HepG2 (cell line): Measurements from ENCODE around the gene SYNGR2. TPM values are rescaled to one million over a fixed set of nuclear protein-coding genes. Genes with fewer than 3 reads are reported as not detected.

ENCODE experiments used
- AHDC1 ChIP-seq: sonication (generic); formaldehyde crosslinking; IDR thresholded peaks from 2 replicates; pipeline ENCODE4 v1.5.1; 2020; ENCODE audit warnings: mild to moderate bottlenecking, missing genetic modification reagents, borderline replicate concordance
- ATF6 ChIP-seq: sonication (generic); formaldehyde crosslinking; conservative IDR thresholded peaks from 2 replicates; pipeline ENCODE4 v1.4.0; 2020; ENCODE audit warnings: missing genetic modification reagents
- DDIT3 ChIP-seq: sonication (generic); formaldehyde crosslinking; IDR thresholded peaks from 2 replicates; pipeline ENCODE4 v1.4.0; 2020; ENCODE audit warnings: mild to moderate bottlenecking, missing genetic modification reagents
- HNRNPLL ChIP-seq: fragments of 200-400 bp; formaldehyde crosslinking; IDR thresholded peaks from 2 replicates; pipeline ENCODE4 v1.6.1; 2017; ENCODE audit warnings: mild to moderate bottlenecking, low read depth, low read length; ENCODE audit not compliant: poor library complexity, severe bottlenecking
- IKZF5 ChIP-seq: IDR thresholded peaks from 2 replicates; pipeline ENCODE4 v1.6.1; 2018; ENCODE audit warnings: missing genetic modification reagents, mild to moderate bottlenecking, missing compliant biosample characterization
- MED13 ChIP-seq: sonication (generic); formaldehyde crosslinking; IDR thresholded peaks from 2 replicates; pipeline ENCODE4 v1.5.0; 2020; ENCODE audit warnings: missing genetic modification reagents
- MLLT10 ChIP-seq: sonication (generic); formaldehyde crosslinking; IDR thresholded peaks from 2 replicates; pipeline ENCODE4 v1.4.0; 2020; ENCODE audit warnings: missing genetic modification reagents
- PBX2 ChIP-seq: IDR thresholded peaks from 2 replicates; pipeline ENCODE4 v1.6.1; 2016; ENCODE audit warnings: control low read depth
- SP5 ChIP-seq: IDR thresholded peaks from 2 replicates; pipeline ENCODE4 v1.6.1; 2016; ENCODE audit warnings: low read depth, borderline replicate concordance
- TAF1 ChIP-seq: sonication (generic); formaldehyde crosslinking; IDR thresholded peaks from 2 replicates; pipeline ENCODE4 v1.4.0; 2020; ENCODE audit warnings: missing genetic modification reagents
- TFDP2 ChIP-seq: sonication (generic); formaldehyde crosslinking; IDR thresholded peaks from 2 replicates; pipeline ENCODE4 v1.4.0; 2020; ENCODE audit warnings: missing genetic modification reagents
- ZBTB43 ChIP-seq: sonication (generic); formaldehyde crosslinking; conservative IDR thresholded peaks from 2 replicates; pipeline ENCODE4 v1.4.0; 2020; ENCODE audit warnings: missing genetic modification reagents
- ZC3H13 ChIP-seq: sonication (generic); formaldehyde crosslinking; IDR thresholded peaks from 2 replicates; pipeline ENCODE4 v1.8.1; 2023; ENCODE audit warnings: mild to moderate bottlenecking, missing genetic modification reagents, moderate library complexity
- ZNF33A ChIP-seq: sonication (generic); formaldehyde crosslinking; IDR thresholded peaks from 2 replicates; pipeline ENCODE4 v1.5.1; 2020; ENCODE audit warnings: missing genetic modification reagents, mild to moderate bottlenecking, moderate library complexity, borderline replicate concordance
- ZSCAN21 ChIP-seq: sonication (generic); formaldehyde crosslinking; IDR thresholded peaks from 2 replicates; pipeline ENCODE4 v1.8.0; 2022; ENCODE audit warnings: mild to moderate bottlenecking, missing genetic modification reagents, moderate library complexity, borderline replicate concordance
- polyA plus RNA-seq, 8 experiments: library from polyadenylated mRNA; depleted of rRNA in 3 of 8; stranded (reverse) in 7 of 8; unstranded in 1 of 8; fragments of >200 nt; fragmentation: Illumina TruSeq in 4 of 8; extraction: Trizol in 4 of 8; gene quantifications; 2 replicates each; pipeline versions ENCODE4 v1.2.1 to v1.2.3, GENCODE V29; 2011 to 2016; ENCODE audit warnings: low read depth in 4 of 8, missing spikeins in 1 of 8, mixed read lengths in 1 of 8; ENCODE audit not compliant: insufficient read depth in 1 of 8
- total RNA-seq, 5 experiments: library from RNA; depleted of rRNA; stranded (reverse); fragments of >200 nt; fragmentation: Illumina TruSeq; extraction: Trizol; gene quantifications; 2 replicates each; pipeline ENCODE4 v1.2.3, GENCODE V29; 2016; ENCODE audit warnings: low read depth in 1 of 5

SYNGR2 gene
- total and polyA plus RNA-seq, 2 of the 13 experiments (the other 11 are each of a cell fraction or from before 2014, with no cell fraction given): 46.7 to 170 TPM

GRCh38 chr17:78130437-78131101, 37.8 kb upstream of the SYNGR2 start, which contains the start of gene TMC8 (continued):
- TF ChIP-seq AHDC1 (CRISPR knock-in tag): no peak
- 0 out of 2 replicates have a peak, but pooled peaks have one; percentile 50 for TF ChIP-seq ZBTB43 (CRISPR knock-in tag)
- peak; percentile 19 for TF ChIP-seq HNRNPLL
- peak; percentile 50; the same call in 1 of the 2 replicates for TF ChIP-seq ZC3H13
- TF ChIP-seq TFDP2 (CRISPR knock-in tag): 0 out of 2 replicates have a peak, but pooled peaks have one; percentile 31
- TF ChIP-seq IKZF5 (CRISPR knock-in tag): peak; percentile 98
- peak; percentile 70; the same call in 1 of the 2 replicates for TF ChIP-seq SP5 (CRISPR knock-in tag)
- TF ChIP-seq DDIT3 (CRISPR knock-in tag): no peak
- TF ChIP-seq MLLT10 (CRISPR knock-in tag): no peak
- TF ChIP-seq ZNF33A: no peak
- TF ChIP-seq PBX2 (CRISPR knock-in tag): no peak
- no peak for TF ChIP-seq MED13 (CRISPR knock-in tag)
- TF ChIP-seq ATF6: 0 out of 2 replicates have a peak, but pooled peaks have one; percentile 61
- peak; percentile 63; the same call in 1 of the 2 replicates for TF ChIP-seq ZSCAN21 (CRISPR knock-in tag)
- peak; percentile 58; the same call in 1 of the 2 replicates for TF ChIP-seq TAF1
